GM12878 (cell line): ENCODE measurements around the gene ABI2. TPM values are rescaled to one million over a fixed set of nuclear protein-coding genes. Genes with fewer than 3 reads are reported as not detected.
"Not testable (repeated sequence)": the region's sequence is repeated elsewhere in the genome, so short reads cannot be mapped to it uniquely, and the experiment has no call there.

ENCODE experiments used
- ATAC-seq: fragments of 200-7000 bp; cut with Tn5 transposase; 3 replicates; pipeline ENCODE4 v1.9.1; 2020; ENCODE audit warnings: mild to moderate bottlenecking, moderate library complexity
- BruUV-seq: library from RNA; stranded (reverse); fragments of 400-500 nt; replicated peaks from 2 replicates; lab custom pipeline; 2021; lab: Mats Ljungman, UMichigan
- CTCF ChIA-PET: fragments of 300-600 bp; sonication (Branson Sonifier 250); formaldehyde crosslinking; extraction: SDS; loops from one replicate; lab custom pipeline; 2021; ENCODE audit warnings: inconsistent platforms; lab: Yijun Ruan, JAX
- POLR2A ChIA-PET: fragments of 350-600 bp; formaldehyde crosslinking; extraction: SDS; loops from one replicate; lab custom pipeline; 2021; ENCODE audit warnings: inconsistent platforms; lab: Charles Lee
- RAD21 ChIA-PET: fragments of 300-600 bp; sonication (Branson Sonifier 250); formaldehyde crosslinking; loops from one replicate; lab custom pipeline; 2023; ENCODE audit warnings: antibody characterized with exemption; ENCODE audit not compliant: unreplicated experiment; lab: Charles Lee
- SMC1A ChIA-PET: fragments of 300-600 bp; sonication (Branson Sonifier 250); formaldehyde crosslinking; loops from one replicate; lab custom pipeline; 2023; ENCODE audit not compliant: unreplicated experiment, uncharacterized antibody; lab: Charles Lee
- DNase-seq: peaks from one replicate; pipeline ENCODE4 v3.0.0-alpha.2; 2011; ENCODE audit warnings: low read depth, low spot score
- FAIRE-seq: peaks from 3 replicates; lab custom pipeline; 2011; peaks lifted over from hg19 to GRCh38; lab: Jason Lieb, UNC
- H2AFZ ChIP-seq: 2 replicates; pipeline ENCODE4 v1.6.0; 2011; ENCODE audit warnings: low read depth, low read length, control low read depth; ENCODE audit not compliant: control insufficient read depth
- H3K27ac ChIP-seq: 2 replicates; pipeline ENCODE4 v1.5.1; 2011; ENCODE audit warnings: control low read depth; ENCODE audit not compliant: control insufficient read depth, insufficient read depth
- H3K27me3 ChIP-seq, 2 experiments: replicated peaks in 1 of 2; 2 replicates each; pipeline versions ENCODE4 v1.6.0 to v1.6.1; 2011; ENCODE audit warnings: low read length in 1 of 2; ENCODE audit not compliant: control insufficient read depth in 2 of 2, insufficient read depth in 2 of 2
- H3K36me3 ChIP-seq, 2 experiments: 2 replicates each; pipeline ENCODE4 v1.5.1; 2011; ENCODE audit warnings: low read length in 1 of 2; ENCODE audit not compliant: control insufficient read depth in 2 of 2, insufficient read depth in 2 of 2
- H3K4me1 ChIP-seq: 2 replicates; pipeline ENCODE4 v1.6.1; 2011; ENCODE audit warnings: mild to moderate bottlenecking, low read length, moderate library complexity, mixed read lengths; ENCODE audit not compliant: control insufficient read depth, insufficient read depth
- H3K4me2 ChIP-seq: 2 replicates; pipeline ENCODE4 v1.6.0; 2011; ENCODE audit warnings: control low read depth; ENCODE audit not compliant: control insufficient read depth, insufficient read depth
- H3K4me3 ChIP-seq: fragments of 200-600 bp; sonication (generic); 2 replicates; pipeline ENCODE4 v1.5.1; 2016
- H3K79me2 ChIP-seq: 2 replicates; pipeline ENCODE4 v1.6.0; 2011; ENCODE audit warnings: low read length; ENCODE audit not compliant: control insufficient read depth, insufficient read depth
- H3K9ac ChIP-seq: 2 replicates; pipeline ENCODE4 v1.8.0; 2011; ENCODE audit warnings: low read length, control low read depth, mixed read lengths; ENCODE audit not compliant: control insufficient read depth, insufficient read depth
- H3K9me3 ChIP-seq: replicated peaks from 3 replicates; pipeline ENCODE4 v1.5.1; 2011; ENCODE audit warnings: mild to moderate bottlenecking, low read length; ENCODE audit not compliant: control insufficient read depth, insufficient read depth
- H4K20me1 ChIP-seq: 2 replicates; pipeline ENCODE4 v1.6.0; 2011; ENCODE audit not compliant: control insufficient read depth, insufficient read depth
- BHLHE40 ChIP-seq, 2 experiments: fragments of 450-650 bp in 1 of 2; IDR thresholded peaks; 2 replicates each; pipeline ENCODE4 v1.6.1; 2011 to 2017; ENCODE audit warnings: low read depth in 2 of 2, borderline replicate concordance in 1 of 2, improper control_type of control experiment in 1 of 2, low read length in 1 of 2, mild to moderate bottlenecking in 1 of 2
- CEBPZ ChIP-seq: fragments of 150-350 bp; IDR thresholded peaks from 2 replicates; pipeline ENCODE4 v1.6.1; 2016; ENCODE audit warnings: low read depth, low read length
- CHD1 ChIP-seq: IDR thresholded peaks from 2 replicates; pipeline ENCODE4 v1.6.1; 2012; ENCODE audit warnings: low read depth, low read length, improper control_type of control experiment
- ETV6 ChIP-seq, 2 experiments: fragments of 450-650 bp in 1 of 2; IDR thresholded peaks in 1 of 2; conservative IDR thresholded peaks in 1 of 2; 2 replicates each; pipeline ENCODE4 v1.6.1; 2014; ENCODE audit warnings: antibody characterized with exemption in 1 of 2, borderline replicate concordance in 1 of 2, low read depth in 1 of 2, mild to moderate bottlenecking in 1 of 2, moderate library complexity in 1 of 2
- GABPA ChIP-seq: IDR thresholded peaks from 2 replicates; pipeline ENCODE4 v1.6.1; 2014; ENCODE audit warnings: antibody characterized with exemption, low read depth, mild to moderate bottlenecking, inconsistent platforms
- IKZF2 ChIP-seq, 2 experiments: fragments of 450-650 bp; IDR thresholded peaks; 2 replicates each; pipeline ENCODE4 v1.6.1; 2017; ENCODE audit warnings: mild to moderate bottlenecking in 2 of 2, moderate library complexity in 2 of 2
- MEF2A ChIP-seq: IDR thresholded peaks from 2 replicates; pipeline ENCODE4 v1.6.1; 2011; ENCODE audit warnings: low read depth, mild to moderate bottlenecking, low read length, moderate library complexity; ENCODE audit not compliant: insufficient read depth
- MYC ChIP-seq: IDR thresholded peaks from 2 replicates; pipeline ENCODE4 v1.6.1; 2011; ENCODE audit warnings: mild to moderate bottlenecking, low read length, moderate library complexity, inconsistent platforms; ENCODE audit not compliant: insufficient read depth, insufficient replicate concordance, insufficient read length, severe bottlenecking
- NBN ChIP-seq: fragments of 450-650 bp; IDR thresholded peaks from 2 replicates; pipeline ENCODE4 v1.6.1; 2016
- RFX5 ChIP-seq: IDR thresholded peaks from 2 replicates; pipeline ENCODE4 v1.6.1; 2011; ENCODE audit warnings: low read depth, low read length, improper control_type of control experiment
- WGBS: methylation state at CpG from one replicate; pipeline ENCODE4 v1.1.6; 2016; ENCODE audit warnings: low lambda C conversion rate; ENCODE audit not compliant: insufficient replicate concordance, insufficient coverage; ENCODE audit errors: missing lambda C conversion rate; 5-methylcytosine and 5-hydroxymethylcytosine counted together
- in situ Hi-C: fragments of 300-500 bp; cut with MboI; formaldehyde crosslinking; loops from 9 replicates; pipeline ENCODE4 v1.14.3; 2018; ENCODE audit warnings: mixed read lengths
- intact Hi-C: fragments of 100-400 bp; cut with micrococcal nuclease; formaldehyde crosslinking; loops from one replicate; pipeline ENCODE4 v1.14.2; 2022; ENCODE audit not compliant: unreplicated experiment
- polyA plus RNA-seq, 11 experiments: library from polyadenylated mRNA; depleted of rRNA in 4 of 11; unstranded in 6 of 11; stranded (reverse) in 5 of 11; fragments of >200 nt; fragmentation: Nextera tagmentation in 4 of 11; fragmentation: Illumina TruSeq in 1 of 11; extraction: Ambion mirVana in 4 of 11; extraction: Trizol in 1 of 11; gene quantifications; 1 replicate in 1 of 11; 2 replicates in 10 of 11; pipeline versions ENCODE4 v1.2.1 to v1.2.3, GENCODE V29; 2011 to 2016; ENCODE audit warnings: inconsistent platforms in 2 of 11, missing spikeins in 2 of 11, low read depth in 1 of 11
- total RNA-seq, 4 experiments: library from RNA; depleted of rRNA in 3 of 4; stranded (reverse); fragments of >200 nt in 3 of 4; fragmentation: Illumina TruSeq in 1 of 4; extraction: Trizol in 1 of 4; gene quantifications; 2 replicates each; pipeline versions ENCODE4 v1.2.1 to v1.2.3, GENCODE V29; 2013 to 2021
- TF ChIP-seq, protein P1 (sequence below): IDR thresholded peaks from 2 replicates; pipeline ENCODE4 v1.6.1; 2011; ENCODE audit warnings: borderline replicate concordance, low read depth, mild to moderate bottlenecking, moderate library complexity, low read length; ENCODE audit not compliant: insufficient read depth, poor library complexity, severe bottlenecking

Gene ABI2
- total and polyA plus RNA-seq, 10 of the 15 experiments (the other 5 are each of a cell fraction or from before 2014, with no cell fraction given): 8.9 to 44.5 (median 30.3) TPM

DNA sequence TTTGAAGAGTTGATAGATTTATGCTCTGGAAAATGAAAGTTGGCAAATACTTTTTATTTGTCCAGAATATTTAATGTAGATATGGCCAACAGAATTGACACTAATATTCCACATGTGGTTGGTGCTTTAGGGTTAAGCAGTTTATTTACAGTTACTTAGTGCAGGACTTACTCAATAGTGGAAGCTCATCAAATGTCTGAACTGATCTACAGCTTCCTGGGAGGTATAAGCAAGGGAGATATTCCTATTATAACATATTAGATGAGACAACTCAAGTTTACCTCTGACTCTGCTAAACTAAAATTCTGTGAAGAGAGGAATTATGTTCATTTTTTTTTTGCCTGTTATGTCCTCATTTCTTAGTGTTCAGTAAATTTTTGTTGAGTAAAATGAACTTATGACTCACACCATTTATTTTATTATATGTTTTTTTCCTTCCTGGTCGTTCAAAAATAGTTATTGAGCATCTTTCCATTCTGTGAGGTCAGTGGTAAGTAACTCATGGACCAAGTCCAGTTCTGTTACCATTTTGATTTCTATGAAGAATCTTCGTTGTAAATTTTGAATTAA, 13.6 kb downstream of the ABI2 start:
- intact Hi-C loops: no loop called here
- Histone ChIP-seq H3K4me3 (no peak overlapping the region), H4K20me1 (no peaks in the 10 kb centered on the region), H3K4me2 (no peak overlapping the region), H3K79me2 (peaks cover 3% of the 10 kb centered on the region), H3K27me3 (no peaks in the 10 kb centered on the region), H3K36me3 (no peaks in the 10 kb centered on the region; a peak in 1 of 4 replicates), H3K9ac (no peak overlapping the region), H3K9me3 (no peaks in the 10 kb centered on the region; the same call in 2 of the 3 replicates), H3K4me1 (no peaks in the 10 kb centered on the region), H3K27ac (no peak overlapping the region), H2AFZ (no peak overlapping the region)
- TF ChIP-seq ETV6 (conservative IDR thresholded peaks at IDR 0.05 in 1 of 2, IDR thresholded peaks at IDR 0.05 in 1 of 2; ENCODE audit: borderline replicate concordance in 1 of 2, low read depth in 1 of 2) (no peak), MYC (no peak), NBN (no peak), GABPA (no peak), RFX5 (no peak), CHD1 (no peak), CEBPZ (no peak), BHLHE40 (IDR thresholded peaks at IDR 0.05; ENCODE audit: borderline replicate concordance in 1 of 2, low read depth in 2 of 2, low read length in 1 of 2) (no peak), IKZF2 (IDR thresholded peaks at IDR 0.05) (no peak), MEF2A (no peak)
- TF ChIP-seq, protein P1, sequence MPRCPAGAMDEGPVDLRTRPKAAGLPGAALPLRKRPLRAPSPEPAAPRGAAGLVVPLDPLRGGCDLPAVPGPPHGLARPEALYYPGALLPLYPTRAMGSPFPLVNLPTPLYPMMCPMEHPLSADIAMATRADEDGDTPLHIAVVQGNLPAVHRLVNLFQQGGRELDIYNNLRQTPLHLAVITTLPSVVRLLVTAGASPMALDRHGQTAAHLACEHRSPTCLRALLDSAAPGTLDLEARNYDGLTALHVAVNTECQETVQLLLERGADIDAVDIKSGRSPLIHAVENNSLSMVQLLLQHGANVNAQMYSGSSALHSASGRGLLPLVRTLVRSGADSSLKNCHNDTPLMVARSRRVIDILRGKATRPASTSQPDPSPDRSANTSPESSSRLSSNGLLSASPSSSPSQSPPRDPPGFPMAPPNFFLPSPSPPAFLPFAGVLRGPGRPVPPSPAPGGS: no peak
- no peak for DNase-seq
- WGBS: 45% methylated on average over 2 of the region's 2 CpGs
- SMC1A ChIA-PET: interaction anchor here (0.5 kb wide), 1 partner anchor 171 kb away, joined by 3 read pairs; no protein-coding TSS in a partner anchor
- in situ Hi-C loops: no loop called here
- RAD21 ChIA-PET: no interaction called here
- no peak for FAIRE-seq
- CTCF ChIA-PET: interaction anchor here (0.7 kb wide), 1 partner anchor 761 kb away, joined by 3 read pairs; no protein-coding TSS in a partner anchor
- no peak for ATAC-seq
- no TSS peak for BruUV-seq
- POLR2A ChIA-PET: no interaction called here

GRCh38 chr2:203342374-203342773, 14.2 kb downstream of the ABI2 start:
- FAIRE-seq, H3K79me2 ChIP-seq, intact Hi-C loops, CTCF ChIA-PET, RAD21 ChIA-PET, H3K36me3 ChIP-seq, H3K9ac ChIP-seq, H4K20me1 ChIP-seq, H2AFZ ChIP-seq, H3K4me3 ChIP-seq, BruUV-seq, DNase-seq, ATAC-seq, H3K27me3 ChIP-seq, H3K27ac ChIP-seq, POLR2A ChIA-PET, H3K4me2 ChIP-seq, H3K4me1 ChIP-seq, H3K9me3 ChIP-seq, in situ Hi-C loops: not testable (repeated sequence)
- SMC1A ChIA-PET: interaction anchor here (0.5 kb wide), 1 partner anchor 171 kb away, joined by 3 read pairs; no protein-coding TSS in a partner anchor
- WGBS: 99% methylated on average over 4 of the region's 4 CpGs
